A549 (cell line): ENCODE results near the gene ZGLP1. TPM values are rescaled to one million over a fixed set of nuclear protein-coding genes. Genes with fewer than 3 reads are reported as not detected.

Experiments
- ATAC-seq, 2 experiments: fragments of 200-7000 bp in 1 of 2; fragments of >200 bp in 1 of 2; cut with Nextera tagmentation in 1 of 2; cut with Tn5 transposase in 1 of 2; 3 replicates each; pipeline versions ENCODE4 v1.8.0 to v1.9.1; 2018 to 2020; ENCODE audit warnings: mild to moderate bottlenecking in 1 of 2, moderate library complexity in 1 of 2
- CTCF ChIA-PET: fragments of 300-600 bp; sonication (Branson Sonifier 250); formaldehyde crosslinking; extraction: SDS; loops from one replicate; lab custom pipeline; 2021; ENCODE audit warnings: antibody characterized with exemption, inconsistent platforms; lab: Yijun Ruan, JAX
- POLR2A ChIA-PET: fragments of 350-600 bp; formaldehyde crosslinking; extraction: SDS; loops from one replicate; lab custom pipeline; 2021; ENCODE audit warnings: antibody characterized with exemption, inconsistent platforms; lab: Yijun Ruan, JAX
- DNase-seq, 2 experiments: peaks; one replicate each; pipeline versions ENCODE4 v3.0.0 to v3.0.0-alpha.2; 2011 to 2016; ENCODE audit warnings: low read depth in 1 of 2, low spot score in 1 of 2
- FAIRE-seq: peaks from 2 replicates; lab custom pipeline; 2011; peaks lifted over from hg19 to GRCh38; lab: Jason Lieb, UNC
- H3K27ac ChIP-seq, 2 experiments: fragments of >200 bp; sonication (Bioruptor Twin); formaldehyde crosslinking; 3 replicates each; pipeline ENCODE4 v1.5.1; 2016 to 2017
- H3K4me1 ChIP-seq: fragments of >200 bp; sonication (Bioruptor Twin); formaldehyde crosslinking; 3 replicates; pipeline ENCODE4 v1.6.1; 2016
- H3K4me2 ChIP-seq: fragments of >200 bp; sonication (Bioruptor Twin); formaldehyde crosslinking; 3 replicates; pipeline ENCODE4 v1.6.1; 2016
- H3K4me3 ChIP-seq: fragments of >200 bp; sonication (Bioruptor Twin); formaldehyde crosslinking; 3 replicates; pipeline ENCODE4 v1.5.1; 2016
- H3K9me3 ChIP-seq: fragments of >200 bp; sonication (Bioruptor Twin); formaldehyde crosslinking; 3 replicates; pipeline ENCODE4 v1.6.1; 2016
- BHLHE40 ChIP-seq: IDR thresholded peaks from 2 replicates; pipeline ENCODE4 v1.6.1; 2012; ENCODE audit warnings: low read depth, low read length, inconsistent platforms
- CEBPB ChIP-seq, 2 experiments: fragments of >200 bp in 1 of 2; sonication (Bioruptor Twin) in 1 of 2; formaldehyde crosslinking in 1 of 2; IDR thresholded peaks; 2 replicates each; pipeline ENCODE4 v1.6.1; 2012 to 2016
- CHD4 ChIP-seq: fragments of 200-600 bp; sonication (generic); IDR thresholded peaks from 2 replicates; pipeline ENCODE4 v1.6.1; 2016; ENCODE audit warnings: antibody characterized with exemption, mild to moderate bottlenecking, borderline replicate concordance
- CTCF ChIP-seq: fragments of >200 bp; sonication (Bioruptor Twin); formaldehyde crosslinking; IDR thresholded peaks from 3 replicates; pipeline ENCODE4 v1.5.1; 2016
- FOXS1 ChIP-seq: fragments of 250-450 bp; sonication (Bioruptor Pico); IDR thresholded peaks from 2 replicates; pipeline ENCODE4 v1.5.0; 2020; ENCODE audit warnings: mild to moderate bottlenecking, moderate library complexity
- HMGXB4 ChIP-seq: fragments of 250-450 bp; sonication (Bioruptor Pico); IDR thresholded peaks from 2 replicates; pipeline ENCODE4 v1.5.0; 2021; ENCODE audit warnings: mild to moderate bottlenecking, moderate library complexity, borderline replicate concordance
- HOXA7 ChIP-seq: fragments of 250-450 bp; sonication (Bioruptor Pico); IDR thresholded peaks from 2 replicates; pipeline ENCODE4 v1.5.0; 2020; ENCODE audit warnings: mild to moderate bottlenecking, moderate library complexity
- JUNB ChIP-seq: fragments of >200 bp; sonication (Bioruptor Twin); formaldehyde crosslinking; IDR thresholded peaks from 2 replicates; pipeline ENCODE4 v1.6.1; 2016
- KDM1A ChIP-seq: fragments of 200-600 bp; sonication (generic); IDR thresholded peaks from 2 replicates; pipeline ENCODE4 v1.6.1; 2016; ENCODE audit warnings: low read depth, mild to moderate bottlenecking
- MAZ ChIP-seq: fragments of 150-350 bp; IDR thresholded peaks from 2 replicates; pipeline ENCODE4 v1.6.1; 2014; ENCODE audit warnings: antibody characterized with exemption, low read depth, low read length, borderline replicate concordance
- MYC ChIP-seq: IDR thresholded peaks from 2 replicates; pipeline ENCODE4 v1.6.1; 2012; ENCODE audit warnings: mild to moderate bottlenecking, inconsistent platforms, low read length, improper control_type of control experiment, borderline replicate concordance
- NFE2L2 ChIP-seq: fragments of 150-350 bp; conservative IDR thresholded peaks from 2 replicates; pipeline ENCODE4 v1.6.1; 2014; ENCODE audit warnings: low read length
- POLR2AphosphoS2 ChIP-seq: conservative IDR thresholded peaks from 2 replicates; pipeline ENCODE4 v1.6.1; 2012; ENCODE audit warnings: low read length, improper control_type of control experiment, inconsistent platforms
- TP53 ChIP-seq: fragments of 250-450 bp; sonication (Bioruptor Pico); IDR thresholded peaks from 2 replicates; pipeline ENCODE4 v1.5.0; 2021; ENCODE audit warnings: mild to moderate bottlenecking, moderate library complexity
- USF2 ChIP-seq: fragments of 450-650 bp; IDR thresholded peaks from 2 replicates; pipeline ENCODE4 v1.6.1; 2014; ENCODE audit warnings: antibody characterized with exemption
- WGBS: methylation state at CpG from one replicate; pipeline ENCODE4 v1.1.6; 2017; ENCODE audit errors: missing lambda C conversion rate; 5-methylcytosine and 5-hydroxymethylcytosine counted together
- polyA plus RNA-seq, 4 experiments: library from polyadenylated mRNA; depleted of rRNA in 3 of 4; stranded (reverse); fragments of >200 nt; fragmentation: RNase III in 1 of 4; extraction: RNeasy Plus Mini Kit Qiagen cat#74134 plus additional on column Dnase treatment in 1 of 4; gene quantifications; 2 replicates in 3 of 4; 3 replicates in 1 of 4; pipeline ENCODE4 v1.2.3, GENCODE V29; 2011 to 2017

The ZGLP1 gene
- polyA plus RNA-seq, 2 of the 4 experiments (the other 2 are of a cell fraction) = 0.84 to 1.9 TPM

DNA sequence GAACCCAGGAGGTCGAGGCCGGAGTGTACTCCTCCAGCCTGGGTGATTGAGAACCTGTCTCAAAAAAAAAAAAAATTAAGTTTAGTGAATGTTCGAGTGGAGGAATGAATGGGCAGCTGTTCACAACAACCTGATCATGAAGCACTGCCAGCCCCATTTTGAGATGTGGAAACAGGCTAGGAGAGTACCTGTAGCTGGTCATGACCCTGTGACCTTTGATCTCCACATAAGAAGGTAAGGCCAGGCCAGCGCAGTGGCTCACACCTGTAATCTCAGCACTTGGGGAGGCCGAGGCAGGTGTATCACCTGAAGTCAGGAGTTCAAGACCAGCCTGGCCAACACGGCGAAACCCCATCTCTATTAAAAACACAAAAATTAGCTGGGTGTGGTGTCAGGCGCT, 16.1 kb upstream of the ZGLP1 start (continued):
- TF ChIP-seq CTCF = no peak
- no peak for TF ChIP-seq JUNB

DNA sequence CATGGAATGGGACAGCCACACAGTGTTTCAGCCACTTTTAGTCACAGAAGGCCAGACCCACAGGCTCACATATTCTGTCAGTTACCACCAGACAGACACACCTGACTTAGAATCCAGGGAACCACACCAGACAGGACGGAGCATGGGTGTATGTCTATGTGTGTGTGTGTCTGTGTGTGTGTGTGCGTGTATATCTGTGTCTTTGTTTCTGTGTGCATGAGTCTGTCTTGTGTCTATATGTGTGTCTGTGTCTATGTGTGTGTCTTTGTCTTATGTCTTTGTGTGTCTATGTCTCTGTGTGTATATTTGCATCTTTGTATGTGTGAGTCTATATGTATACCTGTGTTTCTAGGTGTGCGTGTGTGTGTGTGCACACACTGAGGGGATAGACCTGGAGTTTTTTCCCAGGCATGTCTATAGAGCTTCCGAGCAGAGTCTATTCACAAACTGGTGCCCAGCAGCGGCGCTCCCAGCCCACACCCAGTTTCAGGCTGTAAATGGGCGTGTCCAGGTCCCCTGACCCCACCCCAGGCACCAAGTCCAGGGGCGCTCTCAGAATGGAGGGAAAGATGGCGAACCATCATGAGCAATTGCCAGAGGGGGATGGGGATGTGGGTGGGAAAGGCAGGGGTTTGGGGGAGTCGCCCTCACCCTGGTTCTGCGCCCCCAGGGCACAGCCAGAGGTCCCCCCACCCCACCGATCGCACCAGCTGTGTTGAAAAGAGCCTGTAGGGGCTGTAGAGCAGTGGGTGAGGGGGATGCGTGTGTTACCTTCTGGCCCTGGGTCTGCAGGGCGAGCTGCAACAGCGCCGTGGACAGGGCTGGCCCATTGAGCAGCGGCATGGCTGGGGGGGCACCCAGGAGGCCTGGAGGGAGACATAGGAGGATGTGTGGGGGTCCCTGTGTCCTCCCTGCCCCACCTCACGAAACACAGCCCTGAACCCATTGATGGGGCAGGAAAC, 12.5 kb upstream of the ZGLP1 start:
- 95% methylated on average over 11 of the region's 19 CpGs for WGBS
- ChIA-PET POLR2A (interaction anchor here (1.3 kb wide), 1 partner anchor 11 kb away, joined by 4 read pairs; the partner anchor contains the start of gene RAVER1), CTCF (interaction anchor here (1.1 to 1.6 kb wide), 2 partner anchors 26 to 73 kb away, joined by 3 read pairs; no protein-coding TSS in a partner anchor)
- FAIRE-seq (no peak), DNase-seq (no peak), ATAC-seq (peak; percentile 7 to 30; a peak in 4 of 6 replicates)
- no peak overlapping the region for H3K4me2 ChIP-seq
- H3K4me1 ChIP-seq = no peaks in the 10 kb centered on the region
- H3K9me3 ChIP-seq = no peaks in the 10 kb centered on the region
- H3K4me3 ChIP-seq = no peak overlapping the region
- no peak overlapping the region for H3K27ac ChIP-seq
- TF ChIP-seq KDM1A (no peak), MYC (no peak), CTCF (no peak), CEBPB (IDR thresholded peaks at IDR 0.05) (no peak), POLR2AphosphoS2 (no peak), NFE2L2 (no peak), HMGXB4 (CRISPR knock-in tag) (no peak), CHD4 (no peak), USF2 (no peak), FOXS1 (CRISPR knock-in tag) (no peak), HOXA7 (CRISPR knock-in tag) (no peak), MAZ (no peak)

- WGBS = 100% methylated on average over 5 of the region's 11 CpGs
- peak; percentile 11 to 19; a peak in 3 of 6 replicates for ATAC-seq
- no peak overlapping the region for H3K4me2 ChIP-seq
- H3K4me1 ChIP-seq = peaks cover 2% of the 10 kb centered on the region; the same call in 1 of the 3 replicates
- CTCF ChIA-PET = interaction anchor here (1.0 to 1.6 kb wide), 2 partner anchors 27 to 83 kb away, joined by 3 read pairs; no protein-coding TSS in a partner anchor
- DNase-seq = no peak
- no peak overlapping the region for H3K4me3 ChIP-seq
- POLR2A ChIA-PET = no interaction called here
- TF ChIP-seq HOXA7 (CRISPR knock-in tag) (no peak), TP53 (CRISPR knock-in tag) (no peak), BHLHE40 (no peak)
- FAIRE-seq = no peak
- no peaks in the 10 kb centered on the region for H3K9me3 ChIP-seq
- H3K27ac ChIP-seq = no peak overlapping the region
Observed at GRCh38 chr19:10321417-10321797, 11.8 kb upstream of the ZGLP1 start.
